PC-3 (cell line): ENCODE results near the gene GPR33. TPM values are rescaled to one million over a fixed set of nuclear protein-coding genes. Genes with fewer than 3 reads are reported as not detected.

Experiments
- ATAC-seq: fragments of 200-7000 bp; cut with Tn5 transposase; 2 replicates; pipeline ENCODE4 v1.9.1; 2020; ENCODE audit warnings: mild to moderate bottlenecking, moderate library complexity
- BruUV-seq: library from RNA; stranded (reverse); fragments of 400-500 nt; replicated peaks from 2 replicates; lab custom pipeline; 2021; lab: Mats Ljungman, UMichigan
- CTCF ChIA-PET: fragments of 300-600 bp; sonication (Branson Sonifier 250); formaldehyde crosslinking; loops from one replicate; lab custom pipeline; 2022; ENCODE audit warnings: antibody characterized with exemption; lab: Charles Lee
- POLR2A ChIA-PET: fragments of 300-600 bp; sonication (Branson Sonifier 250); formaldehyde crosslinking; loops from one replicate; lab custom pipeline; 2022; ENCODE audit warnings: antibody characterized with exemption; ENCODE audit not compliant: unreplicated experiment; lab: Charles Lee
- DNase-seq: peaks from one replicate; pipeline ENCODE4 v3.0.0-alpha.2; 2015
- H2AFZ ChIP-seq: fragments of 300-600 bp; sonication (generic); 2 replicates; pipeline ENCODE4 v1.6.0; 2016; ENCODE audit warnings: antibody characterized with exemption, low read length
- H3F3A ChIP-seq: fragments of 300-600 bp; sonication (generic); one replicate; pipeline ENCODE4 v1.6.0; 2017; ENCODE audit warnings: antibody characterized with exemption, low read length, control low read depth, mild to moderate bottlenecking; ENCODE audit not compliant: unreplicated experiment
- H3K27ac ChIP-seq: fragments of 300-600 bp; sonication (generic); 2 replicates; pipeline ENCODE4 v1.5.1; 2016; ENCODE audit warnings: mild to moderate bottlenecking, low read length
- H3K27me3 ChIP-seq: fragments of 300-600 bp; sonication (generic); 2 replicates; pipeline ENCODE4 v1.6.1; 2016; ENCODE audit warnings: low read length, mixed read lengths
- H3K36me3 ChIP-seq: fragments of 300-600 bp; sonication (generic); 2 replicates; pipeline ENCODE4 v1.6.1; 2016; ENCODE audit warnings: low read depth, mixed run types, low read length, mixed read lengths
- H3K4me1 ChIP-seq: fragments of 300-600 bp; sonication (generic); 2 replicates; pipeline ENCODE4 v1.5.1; 2016; ENCODE audit warnings: low read length; ENCODE audit not compliant: insufficient read depth
- H3K4me2 ChIP-seq: fragments of 300-600 bp; sonication (generic); 2 replicates; pipeline ENCODE4 v1.6.0; 2016; ENCODE audit warnings: low read length
- H3K4me3 ChIP-seq: fragments of 300-600 bp; sonication (generic); 2 replicates; pipeline ENCODE4 v1.5.1; 2016; ENCODE audit warnings: mild to moderate bottlenecking, low read length, mixed read lengths
- H3K79me2 ChIP-seq: fragments of 300-600 bp; sonication (generic); 2 replicates; pipeline ENCODE4 v1.6.1; 2017; ENCODE audit warnings: low read length, mixed read lengths
- H3K9ac ChIP-seq: fragments of 300-600 bp; sonication (generic); 2 replicates; pipeline ENCODE4 v1.6.0; 2016; ENCODE audit warnings: mild to moderate bottlenecking, low read length
- H3K9me2 ChIP-seq: fragments of 300-600 bp; sonication (generic); replicated peaks from 2 replicates; pipeline ENCODE4 v1.6.1; 2016; ENCODE audit warnings: mixed run types, low read length, mixed read lengths
- H3K9me3 ChIP-seq: fragments of 300-600 bp; sonication (generic); 2 replicates; pipeline ENCODE4 v1.6.1; 2016; ENCODE audit warnings: low read length, mixed read lengths
- H4K20me1 ChIP-seq: fragments of 300-600 bp; sonication (generic); 2 replicates; pipeline ENCODE4 v1.6.1; 2016; ENCODE audit warnings: low read length, mixed read lengths
- CTCF ChIP-seq: fragments of 300-600 bp; sonication (generic); conservative IDR thresholded peaks from 2 replicates; pipeline ENCODE4 v1.5.1; 2017; ENCODE audit warnings: antibody characterized with exemption, low read depth, mild to moderate bottlenecking, low read length
- EZH2 ChIP-seq: fragments of 300-600 bp; sonication (generic); IDR thresholded peaks from one replicate; pipeline ENCODE4 v1.6.1; 2017; ENCODE audit warnings: antibody characterized with exemption, mild to moderate bottlenecking, low read length; ENCODE audit not compliant: unreplicated experiment
- EZH2phosphoT487 ChIP-seq: fragments of 300-600 bp; sonication (generic); IDR thresholded peaks from 2 replicates; pipeline ENCODE4 v1.6.1; 2018; ENCODE audit warnings: mild to moderate bottlenecking, antibody characterized with exemption, low read length, borderline replicate concordance
- intact Hi-C: fragments of 100-400 bp; cut with micrococcal nuclease; formaldehyde crosslinking; loops from 2 replicates; pipeline ENCODE4 v1.9.0; 2023
- total RNA-seq: library from RNA; depleted of rRNA; stranded (reverse); fragments of >200 nt; gene quantifications from 2 replicates; pipeline ENCODE4 v1.2.3, GENCODE V29; 2014; rRNA removed

GPR33 gene
- total RNA-seq, 1 experiment from 2014 or later: not detected

GRCh38 chr14:31435276-31435675 lies 52.6 kb downstream of the GPR33 start:
- BruUV-seq: no TSS peak
- CTCF ChIA-PET: no interaction called here
- H3K27ac ChIP-seq: no peak overlapping the region

More at GRCh38 chr14:31435276-31435675, 52.6 kb downstream of the GPR33 start:
- Histone ChIP-seq H3K4me3 (no peak overlapping the region), H2AFZ (no peak overlapping the region), H3K27me3 (no peaks in the 10 kb centered on the region), H3K9me2 (no peaks in the 10 kb centered on the region), H3K79me2 (no peaks in the 10 kb centered on the region), H3K9ac (no peak overlapping the region), H4K20me1 (no peaks in the 10 kb centered on the region), H3K9me3 (no peaks in the 10 kb centered on the region), H3K36me3 (no peaks in the 10 kb centered on the region), H3K4me2 (no peak overlapping the region), H3K4me1 (no peaks in the 10 kb centered on the region), H3F3A (no peaks in the 10 kb centered on the region)
- DNase-seq: no peak
- TF ChIP-seq CTCF: no peak
- TF ChIP-seq EZH2: no peak
- no peak for TF ChIP-seq EZH2phosphoT487
- intact Hi-C loops: no loop called here
- ATAC-seq: no peak
- POLR2A ChIA-PET: interaction anchor here (0.5 kb wide), 1 partner anchor 252 kb away, joined by 4 read pairs; no protein-coding TSS in a partner anchor

Other genes starting within 250 kb of the GPR33 start
- gene HEATR5A, start 67.5 kb downstream of the GPR33 start, total RNA-seq: 11.5 and 12.7 TPM in 2 replicates
- gene DTD2, start 30.5 kb downstream of the GPR33 start, total RNA-seq: 35.9 and 36.8 TPM in 2 replicates
- gene NUBPL, start 73.4 kb upstream of the GPR33 start, total RNA-seq: 9.0 and 14.9 TPM in 2 replicates